GM18505 (cell line): ENCODE measurements around the gene USP48.
"Not testable (repeated sequence)": the region's sequence is repeated elsewhere in the genome, so short reads cannot be mapped to it uniquely, and the experiment has no call there.

ENCODE experiments used
- ATAC-seq: cut with Tn5 transposase; IDR thresholded peaks from one replicate; pipeline ENCODE4 v1.9.1; 2021; ENCODE audit not compliant: unreplicated experiment
- POLR2A ChIP-seq: IDR thresholded peaks from 4 replicates; pipeline ENCODE4 v1.6.1; 2011; ENCODE audit warnings: borderline replicate concordance; ENCODE audit not compliant: insufficient read depth, insufficient read length; ENCODE audit errors: extremely low read depth

USP48 gene

GRCh38 chr1:21782868-21783678, at the start of gene USP48:
Gene USP48, minus strand, starts transcription at chr1:21783149. Its CDS starts 192 bp downstream, at chr1:21782957.
- peak; percentile 99 for TF ChIP-seq POLR2A
- ATAC-seq, result peak; percentile 67

GRCh38 chr1:21831454-21831970, 48.6 kb upstream of the USP48 start:
- ATAC-seq, result no peak

GRCh38 chr1:21830792-21831453, 48.0 kb upstream of the USP48 start:
- TF ChIP-seq POLR2A, result no peak
- ATAC-seq, result no peak

More at GRCh38 chr1:21831454-21831970, 48.6 kb upstream of the USP48 start:
- TF ChIP-seq POLR2A, result no peak

GRCh38 chr1:21829294-21829693, 46.3 kb upstream of the USP48 start:
- no peak for TF ChIP-seq POLR2A
- ATAC-seq, result no peak

GRCh38 chr1:21828506-21829210, 45.7 kb upstream of the USP48 start:
- ATAC-seq, result no peak
- TF ChIP-seq POLR2A, result peak; percentile 15

- no peak for ATAC-seq
- no peak for TF ChIP-seq POLR2A
Observed at GRCh38 chr1:21828075-21828474, 45.1 kb upstream of the USP48 start.

GRCh38 chr1:21827141-21827679, 44.3 kb upstream of the USP48 start:
- TF ChIP-seq POLR2A, result no peak
- no peak for ATAC-seq

GRCh38 chr1:21826694-21827093, 43.7 kb upstream of the USP48 start:
- ATAC-seq, result not testable (repeated sequence)

- ATAC-seq, result no peak
- no peak for TF ChIP-seq POLR2A
Observed at GRCh38 chr1:21825393-21825792, 42.4 kb upstream of the USP48 start.

- ATAC-seq, result no peak
- no peak for TF ChIP-seq POLR2A
Observed at GRCh38 chr1:21824926-21825325, 42.0 kb upstream of the USP48 start.

- TF ChIP-seq POLR2A, result no peak
- no peak for ATAC-seq
Observed at GRCh38 chr1:21823980-21824702, 41.2 kb upstream of the USP48 start.

GRCh38 chr1:21823206-21823979, 40.4 kb upstream of the USP48 start:
- no peak for ATAC-seq
- no peak for TF ChIP-seq POLR2A
